ENCODE results near the gene DYNC1H1. TPM values are rescaled to one million over a fixed set of nuclear protein-coding genes. Genes with fewer than 3 reads are reported as not detected.

DYNC1H1 gene
- total and polyA plus RNA-seq, 5 donors: 188 to 411 (median 288) TPM

- ATAC-seq (no peak), DNase-seq (peak in 1 of 3 donors; percentile 29)
- 83% methylated on average over 13 of the region's 13 CpGs for WGBS
- Histone ChIP-seq H3K4me1 (ENCODE audit: control insufficient read depth, insufficient read depth, low read length) (no peaks in the 10 kb centered on the region), H3K27me3 (ENCODE audit: control insufficient read depth, insufficient read depth) (no peaks in the 10 kb centered on the region), H3K4me3 (ENCODE audit: low read length) (no peak overlapping the region), H3K27ac (ENCODE audit: low read length) (no peak overlapping the region), H3K9me3 (ENCODE audit: control insufficient read depth, low read length) (no peaks in the 10 kb centered on the region)
- intact Hi-C loops (cut with DNase I): no loop called here
Observed at GRCh38 chr14:101957406-101958234, 6.8 kb upstream of the DYNC1H1 start.

GRCh38 chr14:101958418-101959180 lies 5.8 kb upstream of the DYNC1H1 start:
- intact Hi-C loops (cut with DNase I): no loop called here
- H3K4me3 ChIP-seq (ENCODE audit: low read length): no peak overlapping the region
- H3K27ac ChIP-seq (ENCODE audit: low read length): no peak overlapping the region
- no peak for ATAC-seq
- WGBS: 84% methylated on average over 11 of the region's 11 CpGs
- DNase-seq: no peak
- H3K9me3 ChIP-seq (ENCODE audit: control insufficient read depth, low read length): no peaks in the 10 kb centered on the region
- H3K4me1 ChIP-seq (ENCODE audit: control insufficient read depth, insufficient read depth, low read length): no peaks in the 10 kb centered on the region
- no peaks in the 10 kb centered on the region for H3K27me3 ChIP-seq (ENCODE audit: control insufficient read depth, insufficient read depth)

- H3K27me3 ChIP-seq (ENCODE audit: control insufficient read depth, insufficient read depth): no peaks in the 10 kb centered on the region
- no peak overlapping the region for H3K4me3 ChIP-seq (ENCODE audit: low read length)
- H3K9me3 ChIP-seq (ENCODE audit: control insufficient read depth, low read length): no peaks in the 10 kb centered on the region
- no peak overlapping the region for H3K27ac ChIP-seq (ENCODE audit: low read length)
- 83% methylated on average over 2 of the region's 2 CpGs for WGBS
- no peak for ATAC-seq
- DNase-seq: no peak
- intact Hi-C loops (cut with DNase I): no loop called here
- no peaks in the 10 kb centered on the region for H3K4me1 ChIP-seq (ENCODE audit: control insufficient read depth, insufficient read depth, low read length)
Observed at GRCh38 chr14:101959277-101959676, 5.1 kb upstream of the DYNC1H1 start.

DNA sequence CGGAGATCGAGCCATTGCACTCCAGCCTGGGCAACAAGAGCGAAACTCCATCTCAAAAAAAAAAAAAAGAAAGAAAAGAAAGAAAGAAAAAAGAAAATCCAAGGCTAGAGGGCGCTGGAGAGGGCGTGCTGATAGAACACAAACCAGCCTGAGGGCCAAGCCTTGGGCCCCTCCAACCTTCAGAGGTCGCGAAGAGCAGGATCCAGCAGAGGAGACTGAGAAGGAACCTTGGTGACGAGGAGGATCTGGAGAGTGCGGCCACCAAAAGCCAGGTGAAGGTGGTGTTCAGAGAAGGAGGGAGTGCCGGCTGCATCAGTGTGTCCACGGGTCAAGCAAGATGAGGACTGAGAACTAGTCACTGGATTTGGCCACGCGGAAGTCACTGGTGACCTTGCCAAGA lies 4.1 kb upstream of the DYNC1H1 start:
- ATAC-seq (no peak), DNase-seq (no peak)
- WGBS: 49% methylated on average over 13 of the region's 13 CpGs
- H3K27me3 ChIP-seq (ENCODE audit: control insufficient read depth, insufficient read depth): no peaks in the 10 kb centered on the region
- H3K4me3 ChIP-seq (ENCODE audit: low read length): no peak overlapping the region
- H3K9me3 ChIP-seq (ENCODE audit: control insufficient read depth, low read length): no peaks in the 10 kb centered on the region
- intact Hi-C loops (cut with DNase I): loop anchor here in 1 of 4 donors (10.0 kb wide), 2 partner anchors 125 to 245 kb away; partner anchors contain the start of gene HSP90AA1
- no peak overlapping the region for H3K27ac ChIP-seq (ENCODE audit: low read length)
- H3K4me1 ChIP-seq (ENCODE audit: control insufficient read depth, insufficient read depth, low read length): no peaks in the 10 kb centered on the region

GRCh38 chr14:101961011-101961721 lies 3.2 kb upstream of the DYNC1H1 start:
- WGBS: 32% methylated on average over 19 of the region's 19 CpGs
- H3K27ac ChIP-seq (ENCODE audit: low read length): no peak overlapping the region
- ATAC-seq: peak in 1 of 2 donors; percentile 10
- intact Hi-C loops (cut with DNase I): loop anchor here in 1 of 4 donors (10.0 kb wide), 2 partner anchors 124 to 246 kb away; partner anchors contain the start of gene HSP90AA1
- no peaks in the 10 kb centered on the region for H3K27me3 ChIP-seq (ENCODE audit: control insufficient read depth, insufficient read depth)
- peak; percentile 80 to 87 (median 85) for DNase-seq
- no peaks in the 10 kb centered on the region for H3K4me1 ChIP-seq (ENCODE audit: control insufficient read depth, insufficient read depth, low read length)
- H3K4me3 ChIP-seq (ENCODE audit: low read length): no peak overlapping the region
- H3K9me3 ChIP-seq (ENCODE audit: control insufficient read depth, low read length): no peaks in the 10 kb centered on the region

DNA sequence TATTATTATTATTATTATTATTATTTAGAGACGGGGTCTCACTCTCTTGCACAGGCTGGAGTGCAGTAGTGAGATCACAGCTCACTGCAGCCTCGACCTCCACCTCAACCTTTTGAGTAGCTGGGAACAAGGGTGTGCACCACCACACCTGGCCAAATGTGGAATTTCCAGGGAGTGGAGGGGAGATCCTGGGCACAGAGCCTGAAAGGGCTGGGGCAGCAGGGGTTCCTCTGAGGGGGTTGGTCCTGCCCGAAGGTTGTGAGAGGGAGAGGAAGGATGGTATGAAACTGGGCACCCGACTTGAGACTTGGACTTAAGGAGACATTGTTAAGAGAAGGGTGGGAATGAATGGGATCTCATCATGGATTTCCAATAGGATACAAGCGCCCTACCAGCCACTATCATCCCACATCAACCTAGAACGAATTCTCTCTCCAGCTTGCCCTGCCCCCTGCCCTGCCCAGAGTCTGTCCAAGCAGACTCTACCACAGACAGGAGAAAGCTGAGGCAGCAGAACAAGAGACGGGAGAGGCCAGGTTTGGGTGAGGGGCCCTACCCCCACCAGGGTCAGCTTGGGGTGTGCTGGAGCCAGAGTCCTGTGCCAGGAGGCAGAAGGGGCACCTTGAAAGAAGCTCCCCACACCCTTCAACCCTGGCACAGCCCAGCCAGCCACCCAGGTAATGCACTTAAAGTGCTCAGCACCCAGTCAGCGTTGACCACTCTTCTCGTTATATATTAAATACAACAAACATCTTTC lies 2.4 kb upstream of the DYNC1H1 start:
- no peaks in the 10 kb centered on the region for H3K9me3 ChIP-seq (ENCODE audit: control insufficient read depth, low read length)
- no peaks in the 10 kb centered on the region for H3K27me3 ChIP-seq (ENCODE audit: control insufficient read depth, insufficient read depth)
- DNase-seq (peak in 1 of 3 donors; percentile 33), ATAC-seq (no peak)
- H3K27ac ChIP-seq (ENCODE audit: low read length): no peak overlapping the region
- no peaks in the 10 kb centered on the region for H3K4me1 ChIP-seq (ENCODE audit: control insufficient read depth, insufficient read depth, low read length)
- H3K4me3 ChIP-seq (ENCODE audit: low read length): no peak overlapping the region
- intact Hi-C loops (cut with DNase I): loop anchor here in 1 of 4 donors (10.0 kb wide), 2 partner anchors 123 to 247 kb away; partner anchors contain the start of gene HSP90AA1
- 84% methylated on average over 9 of the region's 9 CpGs for WGBS

DNA sequence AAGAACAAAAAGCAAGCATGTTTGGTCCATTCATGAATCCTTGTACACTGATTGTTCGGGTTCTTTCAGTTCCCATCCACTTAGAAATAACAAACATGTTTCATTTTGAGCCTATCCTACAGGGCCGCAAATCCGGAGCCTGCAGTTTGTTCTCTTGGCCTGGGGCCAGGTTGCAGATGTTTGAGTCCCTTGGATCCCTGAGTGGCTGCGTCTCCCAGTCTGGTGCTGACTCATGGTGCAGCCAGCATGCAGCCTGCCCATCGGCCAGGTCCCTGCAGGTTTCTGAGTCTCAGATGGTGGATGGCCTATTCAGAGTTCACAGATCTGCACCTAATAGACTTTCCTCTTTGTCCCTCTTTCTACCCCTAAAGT lies 1.9 kb upstream of the DYNC1H1 start:
- no peak overlapping the region for H3K4me3 ChIP-seq (ENCODE audit: low read length)
- H3K27me3 ChIP-seq (ENCODE audit: control insufficient read depth, insufficient read depth): no peaks in the 10 kb centered on the region
- H3K4me1 ChIP-seq (ENCODE audit: control insufficient read depth, insufficient read depth, low read length): no peaks in the 10 kb centered on the region
- ATAC-seq: no peak
- no peaks in the 10 kb centered on the region for H3K9me3 ChIP-seq (ENCODE audit: control insufficient read depth, low read length)
- no peak overlapping the region for H3K27ac ChIP-seq (ENCODE audit: low read length)
- DNase-seq: peak; percentile 67 to 84 (median 82)
- intact Hi-C loops (cut with DNase I): loop anchor here in 1 of 4 donors (10.0 kb wide), 2 partner anchors 122 to 248 kb away; partner anchors contain the start of gene HSP90AA1
- WGBS: 45% methylated on average over 5 of the region's 5 CpGs

DNA sequence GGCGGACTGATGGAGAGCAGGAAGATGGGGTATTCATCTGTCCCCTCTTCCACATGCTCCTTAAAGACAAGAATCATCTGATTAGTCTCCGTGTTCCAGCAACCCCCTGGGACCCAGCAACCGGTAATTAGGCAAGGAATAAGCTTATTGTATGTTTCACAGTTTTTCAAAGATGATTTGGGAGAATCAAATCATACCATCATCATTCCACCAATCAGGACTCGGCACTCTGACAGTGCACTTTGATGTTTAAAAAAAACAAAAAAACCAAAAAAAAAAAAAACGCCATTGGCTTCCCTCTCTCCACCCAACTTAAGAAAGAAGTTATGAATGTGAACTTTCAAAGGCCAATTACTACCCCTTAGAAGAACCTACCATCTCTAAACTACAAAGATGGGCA lies 1.3 kb upstream of the DYNC1H1 start:
- no peak overlapping the region for H3K27ac ChIP-seq (ENCODE audit: low read length)
- no peaks in the 10 kb centered on the region for H3K4me1 ChIP-seq (ENCODE audit: control insufficient read depth, insufficient read depth, low read length)

GRCh38 chr14:101963656-101964296 lies 597 bp upstream of the DYNC1H1 start:
- H3K4me3 ChIP-seq (ENCODE audit: low read length): no peak overlapping the region
- DNase-seq: peak in 1 of 3 donors; percentile 59
- intact Hi-C loops (cut with DNase I): loop anchor here in 1 of 4 donors (10.0 kb wide), 2 partner anchors 121 to 249 kb away; partner anchors contain the start of gene HSP90AA1
- no peaks in the 10 kb centered on the region for H3K27me3 ChIP-seq (ENCODE audit: control insufficient read depth, insufficient read depth)
- 44% methylated on average over 20 of the region's 20 CpGs for WGBS
- no peak overlapping the region for H3K27ac ChIP-seq (ENCODE audit: low read length)
- H3K4me1 ChIP-seq (ENCODE audit: control insufficient read depth, insufficient read depth, low read length): no peaks in the 10 kb centered on the region
- peak; percentile 1 to 3 for ATAC-seq
- no peaks in the 10 kb centered on the region for H3K9me3 ChIP-seq (ENCODE audit: control insufficient read depth, low read length)

More for the DNA sequence above, 1.3 kb upstream of the DYNC1H1 start:
- ATAC-seq (no peak), DNase-seq (peak in 1 of 3 donors; percentile 22)
- H3K9me3 ChIP-seq (ENCODE audit: control insufficient read depth, low read length): no peaks in the 10 kb centered on the region
- H3K4me3 ChIP-seq (ENCODE audit: low read length): no peak overlapping the region
- intact Hi-C loops (cut with DNase I): loop anchor here in 1 of 4 donors (10.0 kb wide), 2 partner anchors 122 to 248 kb away; partner anchors contain the start of gene HSP90AA1
- H3K27me3 ChIP-seq (ENCODE audit: control insufficient read depth, insufficient read depth): no peaks in the 10 kb centered on the region
- 84% methylated on average over 5 of the region's 5 CpGs for WGBS
